ENCODE results near the gene SP1.
"Not testable (repeated sequence)": the region's sequence is repeated elsewhere in the genome, so short reads cannot be mapped to it uniquely, and the experiment has no call there.

Gene SP1

GRCh38 chr12:53386381-53386780 lies 6.4 kb downstream of the SP1 start:
- not testable (repeated sequence) for H3K4me3 ChIP-seq (ENCODE audit: low read length); H3K4me1 ChIP-seq (ENCODE audit: control insufficient read depth, low read depth, low read length); H3K9me3 ChIP-seq (ENCODE audit: control insufficient read depth, low read depth, low read length); H3K27ac ChIP-seq (ENCODE audit: low read length); H3K9ac ChIP-seq (ENCODE audit: low read length); H3K27me3 ChIP-seq (ENCODE audit: control insufficient read depth, insufficient read depth, low read length)
- H3K36me3 ChIP-seq (ENCODE audit: control insufficient read depth, low read depth, low read length), result peaks cover 45% of the 10 kb centered on the region

GRCh38 chr12:53388932-53389331 lies 9.0 kb downstream of the SP1 start:
- peaks cover 27% of the 10 kb centered on the region for H3K36me3 ChIP-seq (ENCODE audit: control insufficient read depth, low read depth, low read length)
- no peak overlapping the region for H3K9ac ChIP-seq (ENCODE audit: low read length)
- H3K9me3 ChIP-seq (ENCODE audit: control insufficient read depth, low read depth, low read length), result no peaks in the 10 kb centered on the region
- H3K27ac ChIP-seq (ENCODE audit: low read length), result no peak overlapping the region
- H3K4me3 ChIP-seq (ENCODE audit: low read length), result no peak overlapping the region
- H3K27me3 ChIP-seq (ENCODE audit: control insufficient read depth, insufficient read depth, low read length), result no peaks in the 10 kb centered on the region
- H3K4me1 ChIP-seq (ENCODE audit: control insufficient read depth, low read depth, low read length), result no peaks in the 10 kb centered on the region

GRCh38 chr12:53389702-53390101 lies 9.7 kb downstream of the SP1 start:
- Histone ChIP-seq H3K9ac (ENCODE audit: low read length) (no peak overlapping the region), H3K27ac (ENCODE audit: low read length) (no peak overlapping the region), H3K4me3 (ENCODE audit: low read length) (no peak overlapping the region), H3K27me3 (ENCODE audit: control insufficient read depth, insufficient read depth, low read length) (no peaks in the 10 kb centered on the region), H3K4me1 (ENCODE audit: control insufficient read depth, low read depth, low read length) (no peaks in the 10 kb centered on the region), H3K36me3 (ENCODE audit: control insufficient read depth, low read depth, low read length) (peaks cover 23% of the 10 kb centered on the region), H3K9me3 (ENCODE audit: control insufficient read depth, low read depth, low read length) (no peaks in the 10 kb centered on the region)

- Histone ChIP-seq H3K4me1 (ENCODE audit: control insufficient read depth, low read depth, low read length) (no peaks in the 10 kb centered on the region), H3K36me3 (ENCODE audit: control insufficient read depth, low read depth, low read length) (peaks cover 12% of the 10 kb centered on the region), H3K27ac (ENCODE audit: low read length) (no peak overlapping the region), H3K4me3 (ENCODE audit: low read length) (no peak overlapping the region), H3K9ac (ENCODE audit: low read length) (no peak overlapping the region), H3K9me3 (ENCODE audit: control insufficient read depth, low read depth, low read length) (no peaks in the 10 kb centered on the region), H3K27me3 (ENCODE audit: control insufficient read depth, insufficient read depth, low read length) (no peaks in the 10 kb centered on the region)
Observed at GRCh38 chr12:53391724-53392123, 11.7 kb downstream of the SP1 start.

GRCh38 chr12:53399896-53400295 lies 19.9 kb downstream of the SP1 start:
- H3K36me3 ChIP-seq (ENCODE audit: control insufficient read depth, low read depth, low read length), result no peaks in the 10 kb centered on the region

GRCh38 chr12:53402351-53402750 lies 22.4 kb downstream of the SP1 start:
- not testable (repeated sequence) for H3K9ac ChIP-seq (ENCODE audit: low read length); H3K27ac ChIP-seq (ENCODE audit: low read length); H3K4me3 ChIP-seq (ENCODE audit: low read length); H3K36me3 ChIP-seq (ENCODE audit: control insufficient read depth, low read depth, low read length); H3K27me3 ChIP-seq (ENCODE audit: control insufficient read depth, insufficient read depth, low read length); H3K9me3 ChIP-seq (ENCODE audit: control insufficient read depth, low read depth, low read length); H3K4me1 ChIP-seq (ENCODE audit: control insufficient read depth, low read depth, low read length)

More at GRCh38 chr12:53399896-53400295, 19.9 kb downstream of the SP1 start:
- Histone ChIP-seq H3K9me3 (ENCODE audit: control insufficient read depth, low read depth, low read length) (no peaks in the 10 kb centered on the region), H3K27ac (ENCODE audit: low read length) (no peak overlapping the region), H3K27me3 (ENCODE audit: control insufficient read depth, insufficient read depth, low read length) (no peaks in the 10 kb centered on the region), H3K4me3 (ENCODE audit: low read length) (no peak overlapping the region), H3K4me1 (ENCODE audit: control insufficient read depth, low read depth, low read length) (no peaks in the 10 kb centered on the region), H3K9ac (ENCODE audit: low read length) (no peak overlapping the region)

- no peaks in the 10 kb centered on the region for H3K4me1 ChIP-seq (ENCODE audit: control insufficient read depth, low read depth, low read length)
- no peak overlapping the region for H3K27ac ChIP-seq (ENCODE audit: low read length)
- no peak overlapping the region for H3K4me3 ChIP-seq (ENCODE audit: low read length)
Observed at GRCh38 chr12:53402871-53403270, 22.9 kb downstream of the SP1 start.

GRCh38 chr12:53410951-53411350 lies 31.0 kb downstream of the SP1 start:
- Histone ChIP-seq H3K27me3 (ENCODE audit: control insufficient read depth, insufficient read depth, low read length) (no peaks in the 10 kb centered on the region), H3K9me3 (ENCODE audit: control insufficient read depth, low read depth, low read length) (no peaks in the 10 kb centered on the region), H3K4me3 (ENCODE audit: low read length) (no peak overlapping the region), H3K27ac (ENCODE audit: low read length) (no peak overlapping the region), H3K9ac (ENCODE audit: low read length) (no peak overlapping the region), H3K4me1 (ENCODE audit: control insufficient read depth, low read depth, low read length) (no peaks in the 10 kb centered on the region), H3K36me3 (ENCODE audit: control insufficient read depth, low read depth, low read length) (peaks cover 40% of the 10 kb centered on the region)

More at GRCh38 chr12:53402871-53403270, 22.9 kb downstream of the SP1 start:
- peaks cover 5% of the 10 kb centered on the region for H3K36me3 ChIP-seq (ENCODE audit: control insufficient read depth, low read depth, low read length)
- no peaks in the 10 kb centered on the region for H3K27me3 ChIP-seq (ENCODE audit: control insufficient read depth, insufficient read depth, low read length)
- no peaks in the 10 kb centered on the region for H3K9me3 ChIP-seq (ENCODE audit: control insufficient read depth, low read depth, low read length)
- no peak overlapping the region for H3K9ac ChIP-seq (ENCODE audit: low read length)

- Histone ChIP-seq H3K4me3 (ENCODE audit: low read length) (no peak overlapping the region), H3K27ac (ENCODE audit: low read length) (no peak overlapping the region), H3K36me3 (ENCODE audit: control insufficient read depth, low read depth, low read length) (peaks cover 35% of the 10 kb centered on the region), H3K27me3 (ENCODE audit: control insufficient read depth, insufficient read depth, low read length) (no peaks in the 10 kb centered on the region), H3K9me3 (ENCODE audit: control insufficient read depth, low read depth, low read length) (no peaks in the 10 kb centered on the region), H3K9ac (ENCODE audit: low read length) (no peak overlapping the region), H3K4me1 (ENCODE audit: control insufficient read depth, low read depth, low read length) (no peaks in the 10 kb centered on the region)
Observed at GRCh38 chr12:53413485-53414204, 33.7 kb downstream of the SP1 start.

- Histone ChIP-seq H3K27ac (ENCODE audit: low read length) (no peak overlapping the region), H3K4me3 (ENCODE audit: low read length) (no peak overlapping the region), H3K9me3 (ENCODE audit: control insufficient read depth, low read depth, low read length) (no peaks in the 10 kb centered on the region), H3K4me1 (ENCODE audit: control insufficient read depth, low read depth, low read length) (no peaks in the 10 kb centered on the region), H3K27me3 (ENCODE audit: control insufficient read depth, insufficient read depth, low read length) (no peaks in the 10 kb centered on the region), H3K9ac (ENCODE audit: low read length) (no peak overlapping the region), H3K36me3 (ENCODE audit: control insufficient read depth, low read depth, low read length) (peaks cover 25% of the 10 kb centered on the region)
Observed at GRCh38 chr12:53414756-53415417, 34.9 kb downstream of the SP1 start.

GRCh38 chr12:53415752-53416389 lies 35.9 kb downstream of the SP1 start:
- H3K4me3 ChIP-seq (ENCODE audit: low read length); H3K9me3 ChIP-seq (ENCODE audit: control insufficient read depth, low read depth, low read length): not testable (repeated sequence)

More at GRCh38 chr12:53415752-53416389, 35.9 kb downstream of the SP1 start:
- peaks cover 22% of the 10 kb centered on the region for H3K36me3 ChIP-seq (ENCODE audit: control insufficient read depth, low read depth, low read length)
- H3K27me3 ChIP-seq (ENCODE audit: control insufficient read depth, insufficient read depth, low read length); H3K4me1 ChIP-seq (ENCODE audit: control insufficient read depth, low read depth, low read length); H3K27ac ChIP-seq (ENCODE audit: low read length); H3K9ac ChIP-seq (ENCODE audit: low read length): not testable (repeated sequence)
